Measurements from ENCODE around the gene CADM2. TPM values are rescaled to one million over a fixed set of nuclear protein-coding genes. Genes with fewer than 3 reads are reported as not detected.

The CADM2 gene
- polyA plus RNA-seq, 1 donor from 2014 or later = 4.5 TPM

DNA sequence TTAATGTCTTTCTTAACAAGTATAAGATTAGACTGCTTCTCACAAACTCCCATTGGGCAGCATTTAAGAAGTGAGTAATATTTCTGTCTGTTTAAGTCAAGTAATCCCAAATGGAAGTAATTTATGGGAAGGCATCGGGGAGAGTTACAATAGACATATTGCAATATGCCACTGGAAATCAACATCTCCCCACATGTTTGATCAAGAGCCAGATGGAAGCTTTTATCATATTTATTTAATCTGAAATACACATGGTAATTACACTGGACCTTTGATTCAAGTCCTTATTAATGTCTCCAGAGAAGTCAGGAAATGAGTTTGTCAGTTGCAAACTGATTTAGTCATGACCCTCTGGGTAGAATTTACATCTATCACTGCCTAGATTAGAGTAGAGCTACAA is 1088.4 kb downstream of the CADM2 start:
- TF ChIP-seq, protein P1, sequence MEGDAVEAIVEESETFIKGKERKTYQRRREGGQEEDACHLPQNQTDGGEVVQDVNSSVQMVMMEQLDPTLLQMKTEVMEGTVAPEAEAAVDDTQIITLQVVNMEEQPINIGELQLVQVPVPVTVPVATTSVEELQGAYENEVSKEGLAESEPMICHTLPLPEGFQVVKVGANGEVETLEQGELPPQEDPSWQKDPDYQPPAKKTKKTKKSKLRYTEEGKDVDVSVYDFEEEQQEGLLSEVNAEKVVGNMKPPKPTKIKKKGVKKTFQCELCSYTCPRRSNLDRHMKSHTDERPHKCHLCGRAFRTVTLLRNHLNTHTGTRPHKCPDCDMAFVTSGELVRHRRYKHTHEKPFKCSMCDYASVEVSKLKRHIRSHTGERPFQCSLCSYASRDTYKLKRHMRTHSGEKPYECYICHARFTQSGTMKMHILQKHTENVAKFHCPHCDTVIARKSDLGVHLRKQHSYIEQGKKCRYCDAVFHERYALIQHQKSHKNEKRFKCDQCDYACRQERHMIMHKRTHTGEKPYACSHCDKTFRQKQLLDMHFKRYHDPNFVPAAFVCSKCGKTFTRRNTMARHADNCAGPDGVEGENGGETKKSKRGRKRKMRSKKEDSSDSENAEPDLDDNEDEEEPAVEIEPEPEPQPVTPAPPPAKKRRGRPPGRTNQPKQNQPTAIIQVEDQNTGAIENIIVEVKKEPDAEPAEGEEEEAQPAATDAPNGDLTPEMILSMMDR (IDR thresholded peaks at IDR 0.05; ENCODE audit: poor library complexity, severe bottlenecking) = no peak
- TF ChIP-seq EZH2 (IDR thresholded peaks at IDR 0.05; ENCODE audit: borderline replicate concordance, insufficient read depth, low read length, poor library complexity, severe bottlenecking) (no peak), POLR2AphosphoS5 (IDR thresholded peaks at IDR 0.05) (no peak), RAD21 (conservative IDR thresholded peaks at IDR 0.05) (no peak), MXI1 (conservative IDR thresholded peaks at IDR 0.05; ENCODE audit: poor library complexity, severe bottlenecking) (no peak), SMC3 (conservative IDR thresholded peaks at IDR 0.05; ENCODE audit: poor library complexity) (no peak), TAF1 (IDR thresholded peaks at IDR 0.05; ENCODE audit: low read depth) (no peak), EP300 (conservative IDR thresholded peaks at IDR 0.05; ENCODE audit: poor library complexity, severe bottlenecking) (no peak)
- TF ChIP-seq, protein P2, sequence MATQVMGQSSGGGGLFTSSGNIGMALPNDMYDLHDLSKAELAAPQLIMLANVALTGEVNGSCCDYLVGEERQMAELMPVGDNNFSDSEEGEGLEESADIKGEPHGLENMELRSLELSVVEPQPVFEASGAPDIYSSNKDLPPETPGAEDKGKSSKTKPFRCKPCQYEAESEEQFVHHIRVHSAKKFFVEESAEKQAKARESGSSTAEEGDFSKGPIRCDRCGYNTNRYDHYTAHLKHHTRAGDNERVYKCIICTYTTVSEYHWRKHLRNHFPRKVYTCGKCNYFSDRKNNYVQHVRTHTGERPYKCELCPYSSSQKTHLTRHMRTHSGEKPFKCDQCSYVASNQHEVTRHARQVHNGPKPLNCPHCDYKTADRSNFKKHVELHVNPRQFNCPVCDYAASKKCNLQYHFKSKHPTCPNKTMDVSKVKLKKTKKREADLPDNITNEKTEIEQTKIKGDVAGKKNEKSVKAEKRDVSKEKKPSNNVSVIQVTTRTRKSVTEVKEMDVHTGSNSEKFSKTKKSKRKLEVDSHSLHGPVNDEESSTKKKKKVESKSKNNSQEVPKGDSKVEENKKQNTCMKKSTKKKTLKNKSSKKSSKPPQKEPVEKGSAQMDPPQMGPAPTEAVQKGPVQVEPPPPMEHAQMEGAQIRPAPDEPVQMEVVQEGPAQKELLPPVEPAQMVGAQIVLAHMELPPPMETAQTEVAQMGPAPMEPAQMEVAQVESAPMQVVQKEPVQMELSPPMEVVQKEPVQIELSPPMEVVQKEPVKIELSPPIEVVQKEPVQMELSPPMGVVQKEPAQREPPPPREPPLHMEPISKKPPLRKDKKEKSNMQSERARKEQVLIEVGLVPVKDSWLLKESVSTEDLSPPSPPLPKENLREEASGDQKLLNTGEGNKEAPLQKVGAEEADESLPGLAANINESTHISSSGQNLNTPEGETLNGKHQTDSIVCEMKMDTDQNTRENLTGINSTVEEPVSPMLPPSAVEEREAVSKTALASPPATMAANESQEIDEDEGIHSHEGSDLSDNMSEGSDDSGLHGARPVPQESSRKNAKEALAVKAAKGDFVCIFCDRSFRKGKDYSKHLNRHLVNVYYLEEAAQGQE (IDR thresholded peaks at IDR 0.05; ENCODE audit: borderline replicate concordance) = no peak
- Histone ChIP-seq H4K20me1 (ENCODE audit: insufficient read depth) (no peaks in the 10 kb centered on the region), H3K79me2 (replicated peaks; ENCODE audit: insufficient read depth, low read length) (no peaks in the 10 kb centered on the region), H3K9me3 (ENCODE audit: low read length) (no peaks in the 10 kb centered on the region), H3K4me3 (ENCODE audit: low read length) (no peak overlapping the region), H2AFZ (ENCODE audit: low read depth, low read length) (no peak overlapping the region), H3K36me3 (ENCODE audit: insufficient read depth, low read length) (no peaks in the 10 kb centered on the region), H3K27me3 (ENCODE audit: insufficient read depth, low read depth, low read length) (no peaks in the 10 kb centered on the region), H3K27ac (ENCODE audit: low read length) (no peak overlapping the region), H3F3A (ENCODE audit: insufficient read depth, low read length, poor library complexity, severe bottlenecking) (no peaks in the 10 kb centered on the region), H3K9ac (ENCODE audit: low read length) (no peak overlapping the region), H3K9me2 (ENCODE audit: insufficient read depth, low read length) (no peaks in the 10 kb centered on the region), H3K4me2 (ENCODE audit: low read length) (no peak overlapping the region)

DNA sequence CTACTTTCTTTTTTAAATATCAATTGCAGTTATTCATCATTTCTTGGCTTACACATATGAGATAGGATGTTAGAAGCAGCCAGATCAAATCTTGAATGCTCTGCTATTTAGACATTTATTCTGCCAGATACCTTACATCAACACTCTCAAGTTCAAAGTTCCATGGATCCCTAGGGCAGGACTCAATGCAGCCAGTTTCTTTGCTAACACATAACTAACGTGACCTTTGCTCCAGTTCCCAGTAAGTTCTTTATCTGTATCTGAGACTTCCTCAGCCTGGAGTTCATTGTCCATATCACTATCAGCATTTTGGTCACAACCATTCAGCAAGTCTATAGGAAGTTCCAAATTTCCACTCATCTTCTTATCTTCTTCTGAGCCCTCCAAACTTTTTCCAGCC is 1092.3 kb downstream of the CADM2 start:
- Histone ChIP-seq H3K9ac (ENCODE audit: low read length) (no peak overlapping the region), H3K27me3 (ENCODE audit: insufficient read depth, low read depth, low read length) (no peaks in the 10 kb centered on the region), H3K9me2 (ENCODE audit: insufficient read depth, low read length) (no peaks in the 10 kb centered on the region), H3K4me3 (ENCODE audit: low read length) (no peak overlapping the region), H3K9me3 (ENCODE audit: low read length) (no peaks in the 10 kb centered on the region), H3K36me3 (ENCODE audit: insufficient read depth, low read length) (no peaks in the 10 kb centered on the region), H3F3A (ENCODE audit: insufficient read depth, low read length, poor library complexity, severe bottlenecking) (no peaks in the 10 kb centered on the region), H2AFZ (ENCODE audit: low read depth, low read length) (no peak overlapping the region), H3K27ac (ENCODE audit: low read length) (no peak overlapping the region), H3K4me2 (ENCODE audit: low read length) (no peak overlapping the region), H4K20me1 (ENCODE audit: insufficient read depth) (no peaks in the 10 kb centered on the region), H3K79me2 (replicated peaks; ENCODE audit: insufficient read depth, low read length) (no peaks in the 10 kb centered on the region)
- TF ChIP-seq TAF1 (IDR thresholded peaks at IDR 0.05; ENCODE audit: low read depth) (no peak), RAD21 (conservative IDR thresholded peaks at IDR 0.05) (no peak), SMC3 (conservative IDR thresholded peaks at IDR 0.05; ENCODE audit: poor library complexity) (no peak), EZH2 (IDR thresholded peaks at IDR 0.05; ENCODE audit: borderline replicate concordance, insufficient read depth, low read length, poor library complexity, severe bottlenecking) (no peak), POLR2AphosphoS5 (IDR thresholded peaks at IDR 0.05) (no peak), EP300 (conservative IDR thresholded peaks at IDR 0.05; ENCODE audit: poor library complexity, severe bottlenecking) (no peak), MXI1 (conservative IDR thresholded peaks at IDR 0.05; ENCODE audit: poor library complexity, severe bottlenecking) (no peak)
- TF ChIP-seq, protein P2 (IDR thresholded peaks at IDR 0.05; ENCODE audit: borderline replicate concordance) = no peak
- TF ChIP-seq, protein P1 (IDR thresholded peaks at IDR 0.05; ENCODE audit: poor library complexity, severe bottlenecking) = no peak

Measured in neural cell (in vitro differentiated cells).